D721Med (cell line): ENCODE results near the gene IL31RA.

ENCODE experiments used
- DNase-seq: peaks from one replicate; pipeline ENCODE4 v3.0.0; 2011; ENCODE audit warnings: low spot score; ENCODE audit not compliant: insufficient read length
- FAIRE-seq: peaks from 2 replicates; lab custom pipeline; 2011; peaks lifted over from hg19 to GRCh38; lab: Jason Lieb, UNC
- TF ChIP-seq, protein P1 (sequence below): IDR thresholded peaks from 2 replicates; pipeline ENCODE4 v1.5.1; 2012; ENCODE audit warnings: mild to moderate bottlenecking, control low read depth; ENCODE audit not compliant: insufficient read depth; ENCODE audit errors: missing control alignments

Gene IL31RA

DNA sequence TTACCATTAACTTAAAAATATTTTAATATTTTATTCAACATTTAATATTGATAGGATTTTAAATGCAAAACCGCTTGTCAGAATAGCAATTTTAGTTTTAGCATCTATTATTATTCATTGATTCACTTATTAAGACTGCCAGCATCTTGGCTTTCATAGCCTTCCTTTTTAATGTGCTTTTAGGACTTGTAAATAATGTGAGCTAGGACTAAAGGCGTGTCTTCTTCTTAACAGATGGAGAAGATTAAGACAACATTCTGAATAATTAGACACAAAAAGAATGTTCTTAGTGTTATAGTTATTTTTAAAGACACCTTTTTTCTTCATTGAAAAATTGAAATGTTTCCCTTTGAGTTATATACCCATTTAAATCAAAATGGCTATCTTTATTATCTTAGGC lies 6.9 kb downstream of the IL31RA start:
- FAIRE-seq (no peak), DNase-seq (no peak)
- TF ChIP-seq, protein P1, sequence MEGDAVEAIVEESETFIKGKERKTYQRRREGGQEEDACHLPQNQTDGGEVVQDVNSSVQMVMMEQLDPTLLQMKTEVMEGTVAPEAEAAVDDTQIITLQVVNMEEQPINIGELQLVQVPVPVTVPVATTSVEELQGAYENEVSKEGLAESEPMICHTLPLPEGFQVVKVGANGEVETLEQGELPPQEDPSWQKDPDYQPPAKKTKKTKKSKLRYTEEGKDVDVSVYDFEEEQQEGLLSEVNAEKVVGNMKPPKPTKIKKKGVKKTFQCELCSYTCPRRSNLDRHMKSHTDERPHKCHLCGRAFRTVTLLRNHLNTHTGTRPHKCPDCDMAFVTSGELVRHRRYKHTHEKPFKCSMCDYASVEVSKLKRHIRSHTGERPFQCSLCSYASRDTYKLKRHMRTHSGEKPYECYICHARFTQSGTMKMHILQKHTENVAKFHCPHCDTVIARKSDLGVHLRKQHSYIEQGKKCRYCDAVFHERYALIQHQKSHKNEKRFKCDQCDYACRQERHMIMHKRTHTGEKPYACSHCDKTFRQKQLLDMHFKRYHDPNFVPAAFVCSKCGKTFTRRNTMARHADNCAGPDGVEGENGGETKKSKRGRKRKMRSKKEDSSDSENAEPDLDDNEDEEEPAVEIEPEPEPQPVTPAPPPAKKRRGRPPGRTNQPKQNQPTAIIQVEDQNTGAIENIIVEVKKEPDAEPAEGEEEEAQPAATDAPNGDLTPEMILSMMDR, result no peak

DNA sequence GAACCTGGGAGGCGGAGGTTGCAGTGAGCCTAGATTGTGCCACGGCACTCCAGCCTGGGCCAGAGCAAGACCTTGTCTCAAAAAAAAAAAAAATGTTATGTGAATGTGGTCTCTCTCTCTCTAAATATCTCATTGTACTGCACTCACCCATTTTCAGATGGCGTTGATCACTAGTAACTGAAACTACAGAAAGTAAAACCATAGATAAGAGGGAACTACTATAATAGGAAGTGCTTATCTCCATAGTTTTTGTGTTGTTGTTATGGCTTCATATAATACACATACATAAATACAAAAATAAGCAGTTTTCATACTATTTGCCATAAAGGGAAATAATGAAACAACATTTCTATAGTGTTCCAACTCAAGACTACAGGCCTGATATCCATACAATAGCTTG lies 9.1 kb downstream of the IL31RA start:
- no peak for FAIRE-seq
- no peak for DNase-seq
- TF ChIP-seq, protein P1, result no peak

DNA sequence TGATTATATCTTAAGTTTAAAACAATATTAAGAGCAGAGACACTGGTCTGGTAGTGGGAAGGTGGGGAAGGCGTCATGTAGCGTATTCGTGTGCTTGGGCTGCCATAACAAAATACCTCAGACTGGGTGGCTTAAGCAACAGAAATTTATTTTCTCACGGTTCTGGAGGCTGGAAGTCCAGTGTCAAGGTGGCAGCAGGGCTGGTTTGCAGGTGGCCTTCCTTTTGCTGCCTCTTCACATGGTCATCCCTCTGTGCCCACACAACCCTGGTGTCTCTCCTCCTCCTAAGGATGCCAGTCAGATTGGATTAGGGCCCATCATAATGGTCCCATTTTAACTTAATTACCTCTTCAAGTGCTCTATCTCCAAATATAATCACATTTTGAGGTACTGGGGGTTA lies 9.6 kb downstream of the IL31RA start:
- FAIRE-seq, result no peak
- DNase-seq, result no peak
- TF ChIP-seq, protein P1, result no peak

DNA sequence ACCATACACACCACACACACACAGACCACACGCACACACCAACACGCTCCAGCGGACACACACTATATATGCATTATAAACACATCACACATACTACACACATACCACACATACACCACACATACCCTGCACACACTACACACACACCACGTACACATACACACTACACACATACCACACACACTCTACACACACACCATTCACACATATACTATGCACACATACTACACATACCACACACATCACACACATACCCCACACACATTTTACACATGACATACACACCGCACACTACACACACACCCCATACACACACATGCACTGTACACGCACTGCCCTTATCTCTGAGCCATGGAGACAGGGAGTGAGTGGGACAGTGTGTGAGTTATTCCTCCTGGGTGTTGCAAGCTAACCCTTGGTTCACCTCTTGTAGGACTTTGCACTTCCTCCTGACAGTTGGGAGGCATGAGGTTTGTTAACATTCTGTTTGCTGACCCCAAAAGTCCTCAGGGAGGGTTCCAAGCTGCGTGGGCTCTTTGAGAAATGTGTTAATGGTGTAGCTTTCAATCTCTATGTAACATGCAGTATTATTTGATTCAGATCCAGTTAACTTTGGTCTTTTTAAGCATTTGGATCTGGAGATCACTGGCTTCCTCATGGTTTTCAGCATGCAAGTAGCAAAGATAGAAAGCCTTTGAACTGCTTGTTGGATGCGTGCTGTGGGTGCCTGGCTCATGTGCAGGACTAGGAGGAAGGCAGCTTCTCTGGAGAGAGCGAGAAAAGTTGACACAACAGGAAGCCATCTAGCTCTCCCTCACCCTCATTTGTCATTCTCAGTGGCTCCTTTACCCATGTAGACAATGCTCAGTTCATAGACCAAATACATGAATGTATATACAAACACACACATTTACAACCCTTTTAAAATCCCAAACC lies 13.7 kb downstream of the IL31RA start:
- no peak for FAIRE-seq
- DNase-seq, result no peak
- TF ChIP-seq, protein P1, result no peak

DNA sequence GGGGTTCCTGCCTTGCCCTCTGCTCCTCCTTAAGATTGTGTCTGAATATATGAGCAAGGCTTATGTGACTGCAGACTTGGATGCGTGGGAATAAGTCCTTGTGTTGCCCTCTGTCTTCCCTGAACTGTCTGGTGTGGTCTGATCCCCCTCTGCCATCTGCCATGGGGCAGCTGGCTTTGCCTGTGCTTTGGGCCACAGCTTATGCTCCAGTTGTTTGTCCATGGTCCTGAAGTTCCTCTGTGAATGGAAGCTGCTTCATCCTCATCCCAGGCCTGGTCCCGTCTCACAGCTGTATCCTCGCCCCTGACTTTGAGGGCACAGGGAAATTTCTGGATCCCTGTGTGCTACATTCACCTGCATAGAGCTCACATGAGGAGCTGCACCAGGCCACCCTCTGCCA lies 14.7 kb downstream of the IL31RA start:
- FAIRE-seq (no peak), DNase-seq (no peak)
- TF ChIP-seq, protein P1, result no peak

DNA sequence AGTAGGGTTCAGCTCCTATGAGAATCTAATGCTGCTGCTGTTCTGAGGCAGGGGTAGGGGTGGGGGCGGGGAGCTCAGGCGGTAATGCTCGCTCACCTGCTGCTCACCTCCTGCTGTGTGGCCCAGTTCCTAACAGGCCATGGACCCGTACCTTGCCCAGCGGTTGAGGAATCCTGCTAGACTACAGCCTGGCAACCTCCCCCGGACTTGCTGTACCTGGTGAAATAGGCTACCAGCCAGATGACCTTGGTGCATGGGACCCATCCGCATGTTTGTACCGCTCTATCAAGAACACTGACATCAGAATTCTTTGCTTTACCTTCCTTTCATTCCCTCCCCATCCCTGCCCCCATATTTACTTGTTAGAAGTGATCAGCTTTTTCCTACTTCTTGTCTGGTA lies 15.3 kb downstream of the IL31RA start:
- FAIRE-seq, result no peak
- DNase-seq, result no peak
- TF ChIP-seq, protein P1, result no peak

DNA sequence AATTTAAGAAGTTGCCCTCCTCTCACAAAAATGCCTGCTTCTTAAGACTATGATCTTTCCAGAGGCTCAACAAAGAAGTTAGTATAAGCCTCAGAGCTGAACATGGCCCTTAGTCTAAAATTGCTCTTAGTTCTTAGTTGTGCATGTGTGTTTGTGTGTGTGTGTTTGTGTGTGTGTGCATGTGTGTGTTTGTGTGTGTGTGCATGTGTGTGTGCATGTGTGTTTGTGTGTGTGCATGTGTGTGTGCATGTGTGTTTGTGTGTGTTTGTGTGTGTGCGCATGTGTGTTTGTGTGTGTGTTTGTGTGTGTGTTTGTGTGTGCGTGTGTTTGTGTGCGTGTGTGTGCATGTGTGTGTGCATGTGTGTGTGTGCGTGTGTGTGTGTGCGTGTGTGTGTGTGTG lies 15.8 kb downstream of the IL31RA start:
- TF ChIP-seq, protein P1, result no peak
- FAIRE-seq, result no peak
- DNase-seq, result no peak
